Limb (tissue), 2 donors: ENCODE results near the gene AGBL4.

ENCODE experiments used
- DNase-seq, 2 donors: peaks; one replicate each; pipeline ENCODE4 v3.0.0-alpha.2; 2016; ENCODE audit errors: extremely low spot score in 2 of 2

Gene AGBL4

GRCh38 chr1:48500541-48501450, 1523.0 kb downstream of the AGBL4 start:
- no peak for DNase-seq

DNA sequence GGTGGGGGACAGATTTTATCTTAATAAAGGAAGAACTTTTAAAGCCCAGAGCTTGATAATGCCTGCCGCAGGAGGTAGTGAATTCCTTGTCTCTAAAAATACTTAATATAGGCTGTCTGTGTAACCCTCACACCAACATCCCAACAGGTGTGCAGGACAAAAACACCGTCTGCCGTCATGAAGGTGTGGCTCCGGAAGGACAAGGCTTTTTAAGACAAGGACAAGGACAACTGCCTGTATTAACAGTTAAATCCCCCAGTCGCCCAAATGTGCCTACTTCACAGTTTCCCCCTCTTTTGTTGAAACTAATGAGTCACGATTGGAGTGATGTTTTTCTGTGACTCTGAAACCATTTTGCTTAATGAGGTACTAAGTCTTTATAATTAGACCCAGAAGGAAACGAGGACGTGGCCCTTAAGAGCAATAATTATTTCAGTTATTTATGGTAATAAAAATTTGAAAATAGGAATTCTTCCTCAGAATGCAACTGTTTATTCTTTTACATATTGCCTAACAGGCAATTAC, 1524.5 kb downstream of the AGBL4 start:
- no peak for DNase-seq

GRCh38 chr1:48498096-48498791, 1525.5 kb downstream of the AGBL4 start:
- peak; percentile 68 to 88 for DNase-seq

DNA sequence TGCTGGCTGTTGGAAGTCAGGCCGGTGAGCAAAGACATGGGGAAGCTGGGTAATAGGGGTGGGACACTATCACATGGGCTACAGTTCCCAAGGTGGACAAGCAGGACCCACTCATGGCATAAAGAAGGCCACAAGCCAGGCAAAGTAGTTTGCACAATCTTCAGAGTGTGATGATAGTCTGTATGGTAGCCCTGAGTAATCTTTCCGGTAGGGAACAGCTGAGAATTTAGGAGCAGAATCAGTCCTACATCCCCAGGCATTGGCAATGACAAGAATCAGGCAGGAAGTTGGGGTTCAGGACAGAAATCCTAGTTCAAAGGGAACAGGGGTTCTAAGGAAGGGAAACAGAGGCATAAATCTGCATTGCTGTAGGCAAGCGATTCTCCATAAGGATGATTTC, 1527.8 kb downstream of the AGBL4 start:
- DNase-seq = no peak

- no peak for DNase-seq
Measured at GRCh38 chr1:48495166-48495565, 1528.6 kb downstream of the AGBL4 start.

GRCh38 chr1:48493970-48494769, 1529.6 kb downstream of the AGBL4 start:
- DNase-seq = peak; percentile 65 to 89

DNA sequence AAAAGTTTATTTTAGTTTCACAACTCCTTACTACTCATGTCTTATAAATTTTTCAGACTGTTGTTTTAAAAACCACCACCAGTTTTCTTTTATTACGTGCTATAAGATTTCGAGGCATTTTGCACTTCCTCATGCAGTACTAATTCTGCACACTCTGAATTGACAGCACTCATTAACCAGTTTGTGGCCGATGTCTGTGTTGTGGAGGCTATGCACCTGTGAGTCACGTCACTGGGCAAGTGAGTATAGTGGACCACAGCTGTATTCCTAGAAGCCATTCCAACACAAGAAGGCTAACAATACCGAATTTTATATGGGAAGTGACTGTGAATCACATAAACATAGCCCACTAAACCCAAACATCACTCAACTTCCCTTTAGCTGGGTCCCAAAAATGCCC, 1530.7 kb downstream of the AGBL4 start:
- DNase-seq = no peak

- no peak for DNase-seq
Measured at GRCh38 chr1:48492392-48492791, 1531.4 kb downstream of the AGBL4 start.

DNA sequence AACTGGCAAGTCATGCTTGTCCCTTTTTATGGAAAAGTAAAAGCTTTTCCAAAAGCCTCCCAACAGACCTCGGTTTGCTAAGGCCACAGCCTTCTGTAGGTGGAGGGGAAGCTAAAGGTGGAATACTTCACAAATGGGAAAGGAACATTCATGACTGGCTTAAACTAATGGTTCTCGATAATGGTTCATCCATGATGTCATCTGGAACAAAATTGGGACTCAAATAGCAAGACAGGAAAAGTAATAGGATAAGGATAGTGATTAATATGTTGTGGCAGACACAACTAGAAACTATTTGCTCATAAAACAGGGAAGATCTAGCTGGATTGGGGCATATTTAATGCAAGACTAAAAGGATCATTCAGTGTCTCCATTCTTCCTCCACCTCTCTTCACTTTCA, 1535.0 kb downstream of the AGBL4 start:
- no peak for DNase-seq
